Stimulated activated CD8-positive, alpha-beta memory T cell treated with anti-CD3 and anti-CD28 coated beads, Interleukin-4, amount 100 ng/mL, for 24 hours (primary cell): ENCODE data around the gene EDRF1.

ENCODE experiments used
- DNase-seq: peaks from one replicate; pipeline ENCODE4 v3.0.0-alpha.2; 2020; ENCODE audit warnings: low read depth

The EDRF1 gene

DNA sequence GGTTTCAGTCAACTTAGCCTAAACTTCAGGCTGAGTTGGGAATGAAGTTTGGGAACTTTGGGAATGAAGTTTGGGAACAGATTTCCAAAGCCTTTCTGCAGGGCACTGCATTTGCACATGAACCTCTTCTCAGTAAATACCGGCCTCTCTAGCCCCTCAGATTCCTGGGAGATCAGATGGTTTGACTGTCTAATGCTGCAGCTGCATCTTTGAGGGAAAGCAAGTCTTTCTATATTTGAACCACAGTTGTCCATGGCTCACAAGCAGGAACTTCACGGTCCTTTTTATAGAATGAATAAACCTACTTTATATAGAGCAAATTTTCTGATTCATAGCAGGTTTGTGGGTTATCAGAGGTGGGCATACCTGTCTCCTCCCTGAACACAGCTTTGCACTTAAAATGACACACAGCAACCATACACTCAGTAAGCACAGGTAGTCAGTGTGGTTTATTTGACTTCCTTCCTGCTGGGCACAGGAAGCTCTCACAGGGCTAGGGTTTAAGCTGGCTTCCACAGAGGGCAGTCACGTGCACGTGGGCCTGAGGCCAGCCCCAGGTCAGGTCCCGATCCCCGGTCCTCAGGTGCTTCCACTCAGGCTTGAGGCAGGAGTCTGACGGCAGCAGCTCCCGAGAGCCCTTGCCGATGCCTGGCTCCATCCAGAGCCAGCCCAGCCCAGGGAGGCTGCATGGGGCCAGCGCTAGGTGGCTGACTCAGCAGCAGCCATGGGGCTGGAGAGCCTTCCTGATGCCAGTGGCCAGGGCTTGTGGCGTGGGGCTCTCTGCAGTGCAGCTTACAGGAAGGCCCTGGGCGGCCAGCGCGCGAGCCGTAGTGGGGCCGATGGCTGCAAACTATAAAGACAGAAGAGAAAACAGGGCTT is 68.9 kb downstream of the EDRF1 start:
- DNase-seq: no peak

DNA sequence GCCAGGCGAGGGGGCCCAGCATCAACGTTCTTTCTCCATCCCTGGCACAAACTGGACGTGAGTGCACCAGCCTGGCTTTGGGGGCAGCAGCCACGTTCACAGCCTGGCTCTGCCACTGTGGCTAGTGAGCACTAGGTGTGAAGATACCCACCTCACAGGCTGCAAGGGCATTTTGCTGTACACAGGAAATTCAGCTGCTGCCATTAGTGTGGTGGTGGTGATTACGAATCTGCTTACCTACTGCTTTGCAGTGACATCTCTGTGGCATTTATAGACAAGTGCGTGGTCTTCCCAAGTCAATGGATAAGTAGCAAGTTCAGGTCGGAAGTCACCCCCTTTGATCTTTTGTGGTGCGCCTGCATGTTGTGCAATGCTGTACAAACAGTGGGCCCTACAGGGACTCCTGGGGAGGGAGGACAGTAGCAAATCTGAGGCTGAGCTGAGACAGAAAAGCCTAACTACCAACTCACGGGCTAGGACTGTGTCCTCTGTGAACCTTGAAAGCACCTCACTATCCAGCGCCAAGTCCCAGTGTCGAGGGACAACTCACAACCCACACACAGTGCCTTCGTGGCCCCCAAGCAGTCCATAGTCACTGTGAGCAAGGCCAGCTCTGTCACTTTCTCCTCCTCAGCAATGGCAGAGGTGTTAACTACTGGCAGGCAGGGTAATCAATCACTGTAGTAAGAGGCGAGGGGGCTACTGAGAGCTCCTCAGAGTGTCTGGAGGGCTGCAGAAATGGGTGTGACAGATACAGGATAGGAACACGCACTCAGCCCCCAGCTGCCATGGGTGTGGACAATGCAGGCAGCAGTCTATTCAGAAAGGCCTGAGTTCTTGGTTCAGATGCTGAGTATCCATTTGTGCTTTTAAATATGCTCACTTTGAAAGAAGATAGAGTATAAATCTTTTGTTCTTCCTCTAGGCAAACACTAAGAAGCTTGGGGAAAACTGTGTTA is 73.1 kb downstream of the EDRF1 start:
- DNase-seq: no peak

DNA sequence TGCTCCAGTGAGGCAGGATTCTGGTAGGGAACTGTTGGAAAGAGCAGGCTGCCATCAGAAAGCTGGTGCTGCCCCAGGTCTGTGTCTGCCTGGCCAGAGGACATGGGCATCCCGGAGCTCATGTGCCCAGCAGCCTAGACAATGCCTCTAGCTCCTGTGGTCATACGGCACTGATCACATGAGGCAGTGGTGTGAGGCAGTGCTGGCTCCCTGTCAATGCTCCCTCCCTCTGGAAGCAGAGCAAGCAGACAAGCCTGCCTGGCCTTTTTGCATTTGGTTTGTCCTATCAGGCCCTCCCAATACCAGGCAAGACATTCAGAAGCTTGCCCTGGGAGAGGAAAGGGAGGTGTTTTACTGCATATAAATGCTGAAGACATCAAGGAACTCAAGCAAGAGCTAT is 75.6 kb downstream of the EDRF1 start:
- no peak for DNase-seq

DNA sequence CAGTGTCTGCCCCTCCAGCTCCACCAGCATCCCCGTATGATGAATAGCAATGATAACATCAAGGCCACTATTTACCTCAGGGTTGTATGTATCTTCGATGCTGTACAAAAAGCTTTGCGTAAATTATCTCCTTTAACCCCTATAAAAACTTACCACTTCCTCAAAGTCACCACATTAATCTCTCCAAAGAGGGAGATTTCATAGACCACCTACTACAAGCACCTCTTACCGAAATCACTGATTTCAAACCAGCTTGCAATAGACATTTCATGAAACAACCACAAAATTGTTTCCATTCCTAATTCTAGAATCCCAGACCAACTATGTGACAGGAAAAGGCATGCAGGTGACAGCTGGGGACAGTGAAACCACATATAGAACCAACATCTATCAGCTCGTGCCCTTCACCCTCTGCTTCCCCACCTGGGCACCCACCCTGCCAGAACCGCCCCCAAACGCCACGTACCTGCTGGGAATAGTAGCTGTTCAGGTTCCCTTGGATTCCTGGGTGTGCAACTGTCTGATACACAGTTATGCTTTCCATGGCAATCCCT is 76.2 kb downstream of the EDRF1 start:
- DNase-seq: no peak

DNA sequence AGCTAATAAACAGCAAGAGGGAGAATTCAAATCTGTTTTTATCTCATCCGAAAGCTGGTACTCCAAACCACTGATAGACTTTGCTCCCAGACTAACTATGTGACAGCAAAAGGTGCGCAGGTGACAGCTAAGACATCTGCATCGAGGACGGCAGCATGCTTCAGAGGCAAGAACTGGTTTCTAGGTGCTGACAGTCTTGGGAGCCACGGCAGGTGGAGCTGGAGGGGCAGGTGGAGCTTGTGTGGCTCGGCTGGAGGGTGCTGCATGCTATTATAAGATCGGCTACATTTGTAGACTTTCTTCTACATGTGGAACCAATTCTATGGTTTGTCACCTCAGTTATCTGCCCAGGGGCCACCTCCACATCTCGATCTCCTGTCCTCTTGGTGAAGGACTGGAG is 77.9 kb downstream of the EDRF1 start:
- DNase-seq: no peak

DNA sequence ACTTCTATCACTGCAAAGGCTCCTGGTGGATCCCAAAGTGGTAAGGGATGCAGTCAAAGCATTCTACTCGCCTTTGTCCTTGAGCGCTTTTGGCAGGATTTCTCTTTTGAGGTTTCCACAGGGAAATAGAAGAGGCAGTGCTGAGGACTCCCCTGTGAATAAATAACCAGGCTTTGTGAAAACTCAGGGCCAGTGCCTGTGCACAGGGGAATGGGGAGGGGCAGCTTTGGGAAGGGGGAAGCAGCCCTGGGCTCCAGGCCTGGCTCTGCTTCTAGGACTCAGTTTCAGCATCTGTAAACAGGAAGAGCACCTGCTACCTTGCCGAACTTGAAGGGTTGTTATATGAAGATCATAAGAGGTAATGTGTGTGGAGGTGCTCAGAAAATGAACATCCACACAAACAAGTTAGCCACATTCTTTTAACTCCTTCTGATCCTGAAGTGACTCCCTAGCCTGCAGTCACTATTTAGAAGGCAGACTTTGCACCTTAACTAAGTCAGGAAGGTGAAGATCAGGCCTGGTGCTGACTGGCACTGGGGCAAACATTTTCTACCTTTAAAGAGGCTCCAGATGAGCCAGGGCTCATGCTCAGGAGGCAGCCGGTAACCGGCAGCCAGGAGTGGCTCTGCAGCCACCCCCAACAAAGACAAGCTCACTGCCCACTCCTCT is 78.6 kb downstream of the EDRF1 start:
- DNase-seq: no peak

DNA sequence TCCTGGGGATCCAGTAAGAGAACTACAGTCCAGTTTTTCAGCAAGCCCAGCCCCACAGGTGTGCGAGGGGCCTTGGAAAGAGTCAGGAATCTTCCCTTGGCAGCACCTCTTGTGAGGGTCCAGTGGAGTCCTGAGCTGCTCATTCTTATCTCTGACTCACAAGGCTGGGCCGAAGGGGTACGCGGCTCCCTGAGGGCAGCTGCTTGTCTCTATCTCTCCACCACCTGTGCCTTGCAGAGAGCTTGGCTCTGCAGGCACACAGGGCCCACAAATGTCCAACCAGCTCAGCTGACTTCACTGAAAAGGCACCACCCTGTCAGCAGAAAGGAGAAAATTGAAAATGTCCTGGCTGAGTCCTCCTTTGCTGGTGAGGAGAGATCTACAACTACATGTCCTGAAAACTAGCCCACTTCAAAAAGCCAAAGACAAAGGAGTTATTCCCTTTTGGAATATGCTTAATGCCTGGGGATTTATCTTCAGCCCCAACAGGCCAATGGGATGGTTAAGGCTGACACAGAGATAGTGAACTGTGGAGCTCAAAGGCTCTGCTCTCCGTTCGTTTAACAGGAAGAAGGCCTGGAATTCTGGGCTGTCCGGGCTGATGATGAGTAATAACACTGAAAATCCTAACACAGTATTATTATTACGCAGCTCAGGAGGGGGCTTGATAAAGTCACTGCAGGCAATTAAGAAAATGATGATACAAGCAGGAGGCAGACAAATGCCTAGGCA is 80.1 kb downstream of the EDRF1 start:
- no peak for DNase-seq

DNA sequence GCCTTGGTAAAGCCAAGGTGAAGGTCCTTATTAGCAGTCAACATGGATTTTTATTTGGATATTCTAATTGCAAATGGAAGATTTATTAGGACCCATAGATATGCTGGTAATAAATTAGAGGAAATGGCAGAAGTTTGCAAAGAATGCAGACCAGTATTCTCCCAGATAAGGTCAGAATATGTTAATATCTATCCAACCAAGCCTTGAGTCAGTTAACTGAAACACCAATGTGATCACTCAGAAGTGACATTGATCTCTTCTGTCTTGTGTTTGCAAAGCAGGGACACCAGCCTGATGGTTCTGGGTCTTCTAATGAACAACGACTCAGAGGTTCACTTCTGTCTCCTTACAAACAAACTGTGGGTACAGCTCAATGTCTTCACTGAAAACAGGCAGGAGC is 82.1 kb downstream of the EDRF1 start:
- no peak for DNase-seq

DNA sequence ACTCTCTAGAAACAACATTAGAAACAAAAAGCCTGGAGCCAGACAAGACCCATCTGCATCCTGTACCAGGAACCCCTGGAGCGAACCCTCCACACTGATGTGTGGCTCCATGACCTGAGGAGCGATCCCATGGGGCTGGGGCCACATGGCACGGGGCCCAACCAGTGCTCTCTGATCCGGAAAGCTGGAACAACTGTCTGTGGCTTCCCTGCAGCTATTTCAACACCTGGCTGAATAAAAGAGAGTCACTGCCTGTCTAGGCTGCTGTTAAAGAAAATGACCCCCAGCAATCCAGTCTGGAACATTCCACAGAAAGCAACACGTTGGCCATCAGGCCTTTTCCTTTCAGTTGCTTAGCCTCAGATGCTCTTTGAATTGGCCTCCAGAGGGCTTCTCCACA is 82.6 kb downstream of the EDRF1 start:
- DNase-seq: no peak

DNA sequence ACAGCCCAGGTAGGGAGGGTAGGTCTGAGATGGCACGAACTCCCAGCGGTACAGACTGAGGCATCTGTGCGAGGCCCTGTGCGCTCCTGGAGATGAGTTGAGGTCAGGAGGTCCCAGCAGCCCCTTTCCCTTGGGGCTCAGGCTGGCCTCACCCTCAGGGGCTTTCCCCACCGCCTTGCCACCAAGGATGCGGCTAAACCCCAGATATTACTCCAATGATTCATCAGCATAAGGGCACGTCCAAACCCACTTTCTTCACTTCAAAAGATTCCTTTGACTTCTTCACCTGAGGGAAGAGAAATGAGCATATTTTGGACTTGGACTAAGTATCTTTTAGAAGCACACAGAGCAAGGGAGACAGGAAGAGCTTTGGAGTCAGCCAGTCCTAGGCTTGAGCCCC is 83.2 kb downstream of the EDRF1 start:
- no peak for DNase-seq

DNA sequence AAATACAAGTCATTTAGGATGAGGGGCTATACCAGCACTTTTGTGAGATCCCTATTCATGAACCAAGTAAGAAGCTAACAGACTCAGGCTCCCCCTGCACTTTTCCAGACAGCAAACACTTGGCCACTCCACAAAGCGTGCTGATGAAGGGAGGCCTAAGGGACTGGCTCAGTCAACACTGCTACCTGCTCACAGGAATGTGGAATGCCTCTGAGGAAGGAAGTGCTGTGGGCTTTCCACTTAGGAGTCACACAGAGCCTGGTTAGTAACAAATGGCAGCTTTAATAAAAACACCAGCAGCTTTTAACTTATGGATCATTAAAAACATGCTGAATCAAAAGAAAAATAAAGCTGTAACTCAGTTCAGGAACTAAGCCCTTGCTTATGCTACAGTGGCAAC is 88.5 kb downstream of the EDRF1 start:
- no peak for DNase-seq

DNA sequence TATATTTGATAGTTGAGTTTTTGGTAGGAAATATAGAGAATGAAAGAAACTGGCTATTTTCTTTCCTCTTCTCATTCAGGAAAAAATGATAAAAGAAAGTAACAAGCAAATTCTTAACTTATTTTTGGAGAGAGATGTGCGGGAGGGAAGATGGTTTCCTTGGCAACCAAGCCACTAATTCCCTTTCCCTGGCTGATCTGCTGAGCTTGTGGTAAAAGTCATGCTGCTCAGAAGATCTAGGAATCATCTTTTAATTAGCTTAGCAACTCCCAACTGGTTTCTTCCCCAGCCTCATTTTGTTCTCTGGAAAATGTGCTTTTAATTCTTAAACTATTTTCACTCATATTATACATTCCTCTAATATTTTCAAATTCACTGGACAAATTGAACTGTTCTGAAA is 91.7 kb downstream of the EDRF1 start:
- no peak for DNase-seq

DNA sequence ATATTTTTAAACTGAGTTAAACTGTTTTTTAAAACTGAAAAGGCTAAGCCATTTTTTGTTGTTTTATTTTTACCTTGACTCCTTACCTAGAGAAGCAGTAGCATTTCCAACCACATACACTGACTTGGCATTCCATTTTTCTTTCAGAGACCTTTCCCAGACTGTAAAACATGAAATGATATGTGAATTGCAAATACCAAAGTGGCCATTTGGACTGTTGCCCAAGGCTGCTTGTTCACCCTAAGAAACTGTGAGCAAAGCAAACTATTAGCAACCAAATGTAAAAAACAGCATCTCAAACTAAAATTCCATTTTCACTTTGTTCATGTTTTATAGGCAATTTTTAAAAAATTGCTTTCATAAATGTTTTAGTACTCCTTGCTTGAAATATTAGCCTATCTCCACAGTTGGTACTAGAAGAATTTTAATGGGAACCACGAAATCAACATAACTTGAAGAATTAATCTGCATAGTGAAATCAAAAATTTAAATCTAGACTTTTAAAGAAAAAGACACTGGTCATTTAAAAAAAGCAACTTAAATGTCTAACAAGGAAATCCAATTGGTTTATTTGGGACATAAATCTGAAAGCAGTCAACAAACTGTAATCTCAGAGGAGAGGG is 92.7 kb downstream of the EDRF1 start:
- DNase-seq: no peak
